Testis (tissue), 2 donors: ENCODE data around the gene RRP1B.

Experiments
- POLR2A ChIP-seq: fragments of 450-650 bp; IDR thresholded peaks from one replicate; pipeline ENCODE4 v1.6.1; 2017; ENCODE audit warnings: antibody characterized with exemption, mild to moderate bottlenecking, moderate library complexity
- TF ChIP-seq, protein P1 (sequence below), 3 experiments: fragments of 450-650 bp in 2 of 3; fragments of 200-600 bp in 1 of 3; sonication (generic) in 1 of 3; IDR thresholded peaks; one replicate each; pipeline ENCODE4 v1.5.1; 2016 to 2019; ENCODE audit warnings: antibody characterized with exemption in 3 of 3, mild to moderate bottlenecking in 2 of 3, moderate library complexity in 1 of 3

DNA sequence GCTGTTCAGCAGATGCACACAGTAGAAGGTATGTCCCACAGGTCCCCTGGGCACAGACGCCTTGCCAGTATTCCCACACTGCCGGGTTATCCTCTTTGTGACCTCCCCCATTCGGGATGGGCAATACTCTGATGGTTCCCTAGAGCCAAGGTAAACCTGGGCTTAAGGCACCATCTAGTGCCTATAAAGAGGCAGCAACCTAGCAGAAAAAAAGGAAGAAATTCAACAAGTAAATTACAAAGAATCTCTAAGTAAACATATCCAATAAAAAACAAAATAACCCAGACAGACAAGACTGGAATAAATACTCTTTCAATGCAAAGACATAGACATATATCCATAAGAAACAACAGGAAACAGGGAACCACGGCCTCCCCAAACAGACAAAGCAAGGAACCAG is 39.5 kb upstream of the RRP1B start:
- TF ChIP-seq, protein P1, sequence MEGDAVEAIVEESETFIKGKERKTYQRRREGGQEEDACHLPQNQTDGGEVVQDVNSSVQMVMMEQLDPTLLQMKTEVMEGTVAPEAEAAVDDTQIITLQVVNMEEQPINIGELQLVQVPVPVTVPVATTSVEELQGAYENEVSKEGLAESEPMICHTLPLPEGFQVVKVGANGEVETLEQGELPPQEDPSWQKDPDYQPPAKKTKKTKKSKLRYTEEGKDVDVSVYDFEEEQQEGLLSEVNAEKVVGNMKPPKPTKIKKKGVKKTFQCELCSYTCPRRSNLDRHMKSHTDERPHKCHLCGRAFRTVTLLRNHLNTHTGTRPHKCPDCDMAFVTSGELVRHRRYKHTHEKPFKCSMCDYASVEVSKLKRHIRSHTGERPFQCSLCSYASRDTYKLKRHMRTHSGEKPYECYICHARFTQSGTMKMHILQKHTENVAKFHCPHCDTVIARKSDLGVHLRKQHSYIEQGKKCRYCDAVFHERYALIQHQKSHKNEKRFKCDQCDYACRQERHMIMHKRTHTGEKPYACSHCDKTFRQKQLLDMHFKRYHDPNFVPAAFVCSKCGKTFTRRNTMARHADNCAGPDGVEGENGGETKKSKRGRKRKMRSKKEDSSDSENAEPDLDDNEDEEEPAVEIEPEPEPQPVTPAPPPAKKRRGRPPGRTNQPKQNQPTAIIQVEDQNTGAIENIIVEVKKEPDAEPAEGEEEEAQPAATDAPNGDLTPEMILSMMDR (IDR thresholded peaks at IDR 0.05), result no peak
- TF ChIP-seq POLR2A, result no peak
